Measurements from ENCODE around the gene CDKL5.

DNA sequence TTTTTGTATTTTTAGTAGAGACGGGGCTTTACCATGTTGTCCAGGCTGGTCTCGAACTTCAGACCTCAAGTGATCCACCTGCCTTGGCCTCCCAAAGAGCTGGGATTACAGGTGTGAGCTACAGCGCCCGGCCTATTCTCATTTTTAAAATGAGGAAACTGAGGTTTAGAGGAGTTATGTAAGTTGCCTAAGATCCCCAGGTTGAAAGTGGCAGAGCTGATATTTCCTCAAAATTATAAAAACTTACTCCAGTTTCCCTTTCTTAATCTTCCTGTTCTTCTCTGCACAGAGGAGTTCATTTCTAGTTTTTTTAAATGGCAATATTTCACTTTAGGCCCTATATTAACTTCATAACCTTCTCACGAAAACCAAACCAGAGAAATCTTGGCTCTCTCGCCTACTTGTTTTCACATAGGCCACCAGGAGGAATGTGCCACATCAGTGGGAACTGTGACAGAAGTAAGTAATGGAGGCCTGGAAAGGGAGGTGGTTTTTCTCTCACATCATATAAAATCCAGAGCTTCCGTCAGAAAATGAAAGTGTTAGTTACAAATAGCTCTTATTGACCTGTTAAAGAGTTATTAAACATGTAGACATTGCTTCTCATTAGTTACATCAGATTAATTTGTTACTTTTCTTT is 262.6 kb downstream of the CDKL5 start:
- TF ChIP-seq EZH2 (IDR thresholded peaks at IDR 0.05; ENCODE audit: low read depth), result no peak
- TF ChIP-seq, protein P1, sequence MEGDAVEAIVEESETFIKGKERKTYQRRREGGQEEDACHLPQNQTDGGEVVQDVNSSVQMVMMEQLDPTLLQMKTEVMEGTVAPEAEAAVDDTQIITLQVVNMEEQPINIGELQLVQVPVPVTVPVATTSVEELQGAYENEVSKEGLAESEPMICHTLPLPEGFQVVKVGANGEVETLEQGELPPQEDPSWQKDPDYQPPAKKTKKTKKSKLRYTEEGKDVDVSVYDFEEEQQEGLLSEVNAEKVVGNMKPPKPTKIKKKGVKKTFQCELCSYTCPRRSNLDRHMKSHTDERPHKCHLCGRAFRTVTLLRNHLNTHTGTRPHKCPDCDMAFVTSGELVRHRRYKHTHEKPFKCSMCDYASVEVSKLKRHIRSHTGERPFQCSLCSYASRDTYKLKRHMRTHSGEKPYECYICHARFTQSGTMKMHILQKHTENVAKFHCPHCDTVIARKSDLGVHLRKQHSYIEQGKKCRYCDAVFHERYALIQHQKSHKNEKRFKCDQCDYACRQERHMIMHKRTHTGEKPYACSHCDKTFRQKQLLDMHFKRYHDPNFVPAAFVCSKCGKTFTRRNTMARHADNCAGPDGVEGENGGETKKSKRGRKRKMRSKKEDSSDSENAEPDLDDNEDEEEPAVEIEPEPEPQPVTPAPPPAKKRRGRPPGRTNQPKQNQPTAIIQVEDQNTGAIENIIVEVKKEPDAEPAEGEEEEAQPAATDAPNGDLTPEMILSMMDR (conservative IDR thresholded peaks at IDR 0.05), result no peak

Measured in PC-9 (cell line).